Thyroid gland (tissue), 4 donors: ENCODE results near the gene BRINP1. TPM values are rescaled to one million over a fixed set of nuclear protein-coding genes. Genes with fewer than 3 reads are reported as not detected.

ENCODE experiments used
- DNase-seq, 2 donors: peaks; one replicate each; pipeline ENCODE4 v3.0.0-alpha.2; 2019
- H3K27ac ChIP-seq, 3 donors: fragments of 200-600 bp; sonication (generic); 1 replicate in 2 of 3; 2 replicates in 1 of 3; pipeline ENCODE4 v1.5.1; 2016 to 2019; ENCODE audit warnings: mild to moderate bottlenecking in 1 of 3, moderate library complexity in 1 of 3
- H3K27me3 ChIP-seq: fragments of 200-600 bp; sonication (generic); one replicate; pipeline ENCODE4 v1.5.1; 2019
- H3K36me3 ChIP-seq, 2 donors: fragments of 200-600 bp; sonication (generic); one replicate each; pipeline ENCODE4 v1.5.1; 2016 to 2019
- H3K4me1 ChIP-seq, 2 donors: fragments of 200-600 bp; sonication (generic); one replicate each; pipeline ENCODE4 v1.5.1; 2017 to 2019
- H3K4me3 ChIP-seq, 3 donors: fragments of 200-600 bp; sonication (generic); replicated peaks in 1 of 3; 1 replicate in 2 of 3; 2 replicates in 1 of 3; pipeline ENCODE4 v1.5.1; 2016; ENCODE audit warnings: mild to moderate bottlenecking in 1 of 3
- H3K9me3 ChIP-seq: fragments of 200-600 bp; sonication (generic); one replicate; pipeline ENCODE4 v1.5.1; 2017
- POLR2A ChIP-seq, 2 donors: fragments of 450-650 bp; IDR thresholded peaks; one replicate each; pipeline ENCODE4 v1.6.1; 2017; ENCODE audit warnings: antibody characterized with exemption in 2 of 2, mild to moderate bottlenecking in 2 of 2, moderate library complexity in 1 of 2
- WGBS, 2 donors: methylation state at CpG; one replicate each; pipeline ENCODE4 v1.1.5; 2017; 5-methylcytosine and 5-hydroxymethylcytosine counted together
- intact Hi-C: fragments of 100-400 bp; cut with DNase I; formaldehyde crosslinking; loops from one replicate; pipeline ENCODE4 v1.15.1; 2023
- total RNA-seq, 4 donors: library from RNA; depleted of rRNA; stranded (reverse); fragments of >200 nt; gene quantifications; one replicate each; pipeline ENCODE4 v1.2.3, GENCODE V29; 2016
- TF ChIP-seq, protein P1 (sequence below), 6 experiments: fragments of 200-600 bp in 3 of 6; fragments of 450-650 bp in 3 of 6; sonication (generic) in 3 of 6; IDR thresholded peaks; one replicate each; pipeline ENCODE4 v1.5.1; 2016 to 2019; ENCODE audit warnings: antibody characterized with exemption in 6 of 6, mild to moderate bottlenecking in 2 of 6, inconsistent platforms in 1 of 6, moderate library complexity in 1 of 6

Gene BRINP1
- total RNA-seq, 4 donors from 2014 or later: 0.67 to 1.1 (median 0.93) TPM; not detected in 1

DNA sequence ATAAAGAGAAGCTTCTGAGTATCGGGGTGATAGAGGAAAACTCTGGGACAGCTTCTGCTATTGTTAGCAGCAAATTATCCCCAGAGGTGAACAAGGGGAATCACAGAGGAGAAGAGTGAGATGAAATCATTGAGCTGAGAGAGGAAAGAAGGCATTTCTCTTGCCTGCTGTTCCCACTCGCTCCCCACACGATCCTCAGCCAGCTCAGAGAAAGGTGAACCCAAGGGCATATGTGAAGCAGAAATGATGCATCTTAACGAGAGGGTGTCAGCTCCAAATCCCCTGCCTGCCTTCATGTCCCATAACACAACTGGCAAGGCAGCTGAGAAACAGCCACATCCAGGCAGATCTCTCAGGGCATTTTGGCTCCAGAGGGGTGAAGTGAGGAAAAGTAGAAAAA is 111.6 kb downstream of the BRINP1 start:
- WGBS, 2 donors: 60 to 62% methylated on average over 4 of the region's 4 CpGs
- intact Hi-C loops: no loop called here
- Histone ChIP-seq H3K27me3 (no peaks in the 10 kb centered on the region), H3K4me3 (no peak overlapping the region), H3K4me1 (no peaks in the 10 kb centered on the region), H3K27ac (no peak overlapping the region), H3K36me3 (no peaks in the 10 kb centered on the region), H3K9me3 (no peaks in the 10 kb centered on the region)
- no peak for TF ChIP-seq POLR2A (IDR thresholded peaks at IDR 0.05)
- TF ChIP-seq, protein P1, sequence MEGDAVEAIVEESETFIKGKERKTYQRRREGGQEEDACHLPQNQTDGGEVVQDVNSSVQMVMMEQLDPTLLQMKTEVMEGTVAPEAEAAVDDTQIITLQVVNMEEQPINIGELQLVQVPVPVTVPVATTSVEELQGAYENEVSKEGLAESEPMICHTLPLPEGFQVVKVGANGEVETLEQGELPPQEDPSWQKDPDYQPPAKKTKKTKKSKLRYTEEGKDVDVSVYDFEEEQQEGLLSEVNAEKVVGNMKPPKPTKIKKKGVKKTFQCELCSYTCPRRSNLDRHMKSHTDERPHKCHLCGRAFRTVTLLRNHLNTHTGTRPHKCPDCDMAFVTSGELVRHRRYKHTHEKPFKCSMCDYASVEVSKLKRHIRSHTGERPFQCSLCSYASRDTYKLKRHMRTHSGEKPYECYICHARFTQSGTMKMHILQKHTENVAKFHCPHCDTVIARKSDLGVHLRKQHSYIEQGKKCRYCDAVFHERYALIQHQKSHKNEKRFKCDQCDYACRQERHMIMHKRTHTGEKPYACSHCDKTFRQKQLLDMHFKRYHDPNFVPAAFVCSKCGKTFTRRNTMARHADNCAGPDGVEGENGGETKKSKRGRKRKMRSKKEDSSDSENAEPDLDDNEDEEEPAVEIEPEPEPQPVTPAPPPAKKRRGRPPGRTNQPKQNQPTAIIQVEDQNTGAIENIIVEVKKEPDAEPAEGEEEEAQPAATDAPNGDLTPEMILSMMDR (IDR thresholded peaks at IDR 0.05): no peak
- no peak for DNase-seq

DNA sequence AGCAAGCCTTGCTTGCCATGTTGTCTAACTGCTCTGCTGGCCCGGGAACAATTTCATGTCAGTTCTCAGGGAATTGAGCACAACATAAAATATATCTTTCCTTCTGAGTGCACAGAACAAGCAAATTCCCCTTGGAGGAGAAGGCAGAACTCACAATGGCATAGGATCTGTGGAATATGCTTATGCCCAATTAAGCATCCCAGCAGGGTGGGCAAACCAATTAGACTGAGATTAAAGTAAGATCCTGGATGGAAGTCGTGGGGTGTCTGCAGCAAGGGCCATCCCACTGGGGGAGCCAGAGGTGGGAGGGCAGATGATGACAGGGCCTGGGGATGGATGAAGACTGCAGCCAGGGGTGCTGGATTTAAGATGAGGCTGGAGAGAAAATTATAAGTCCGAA is 114.1 kb downstream of the BRINP1 start:
- no peak for DNase-seq
- Histone ChIP-seq H3K36me3 (no peaks in the 10 kb centered on the region), H3K4me1 (no peaks in the 10 kb centered on the region), H3K9me3 (no peaks in the 10 kb centered on the region), H3K27me3 (no peaks in the 10 kb centered on the region), H3K27ac (no peak overlapping the region), H3K4me3 (no peak overlapping the region)
- 65 to 69% methylated on average over 3 of the region's 3 CpGs for whole genome bisulfite sequencing, 2 donors
- TF ChIP-seq POLR2A (IDR thresholded peaks at IDR 0.05): no peak
- TF ChIP-seq, protein P1 (IDR thresholded peaks at IDR 0.05): no peak
- intact Hi-C loops: no loop called here

DNA sequence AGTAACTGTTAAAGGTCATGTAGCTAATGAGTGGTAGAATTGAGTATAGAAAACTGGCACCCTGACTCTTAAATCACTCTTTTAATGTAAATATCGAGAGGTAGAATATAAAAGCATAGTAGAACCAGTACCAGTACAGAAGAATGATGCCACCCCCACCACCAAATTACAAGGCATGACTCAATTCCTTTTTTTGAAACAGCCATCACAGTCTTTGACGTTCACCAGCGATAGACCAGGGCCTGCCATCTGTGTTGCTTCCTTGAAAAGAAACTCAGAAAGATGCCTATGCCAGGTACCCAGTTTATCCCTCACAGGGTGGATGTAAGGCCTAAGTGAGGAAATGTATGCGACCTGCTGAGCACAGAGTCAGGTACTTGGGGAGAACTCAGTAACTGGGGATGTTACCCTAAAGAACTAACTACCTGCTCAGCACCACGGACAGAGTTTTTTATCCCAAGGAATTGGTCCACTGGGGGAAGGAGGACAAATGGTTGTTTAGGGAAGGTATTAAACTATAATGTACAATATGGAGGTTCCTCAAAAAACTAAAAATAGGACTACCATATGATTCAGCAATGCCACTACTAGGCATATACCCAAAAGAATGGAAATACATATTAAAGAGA is 116.5 kb downstream of the BRINP1 start:
- Histone ChIP-seq H3K27ac (no peak overlapping the region), H3K4me1 (no peaks in the 10 kb centered on the region), H3K9me3 (no peaks in the 10 kb centered on the region), H3K27me3 (no peaks in the 10 kb centered on the region), H3K4me3 (no peak overlapping the region), H3K36me3 (no peaks in the 10 kb centered on the region)
- no peak for DNase-seq
- TF ChIP-seq, protein P1 (IDR thresholded peaks at IDR 0.05): no peak
- TF ChIP-seq POLR2A (IDR thresholded peaks at IDR 0.05): no peak
- WGBS, 2 donors: 88 to 93% methylated on average over 5 of the region's 5 CpGs
- intact Hi-C loops: no loop called here

DNA sequence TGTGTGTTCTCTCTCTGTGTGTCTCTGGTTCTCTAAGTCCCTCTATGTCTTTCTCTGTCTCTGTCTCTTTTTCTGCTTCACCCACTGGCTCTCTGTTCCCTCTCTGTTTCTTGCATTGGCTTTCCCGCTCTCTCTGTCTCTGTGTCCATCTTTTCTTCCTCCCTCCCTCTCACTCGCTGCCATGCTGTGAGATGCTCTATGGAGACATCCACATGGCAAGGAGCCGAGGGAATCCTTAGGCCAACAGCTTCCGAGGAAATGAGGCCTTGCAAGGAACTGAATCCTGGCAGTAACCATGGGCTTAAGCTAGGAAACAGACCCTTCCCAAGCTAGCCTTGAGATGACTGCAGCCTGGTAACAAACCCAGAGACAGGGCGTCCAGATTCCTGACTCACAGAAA is 117.3 kb downstream of the BRINP1 start:
- intact Hi-C loops: no loop called here
- H3K27me3 ChIP-seq: no peaks in the 10 kb centered on the region
- H3K9me3 ChIP-seq: no peaks in the 10 kb centered on the region
- no peak for TF ChIP-seq POLR2A (IDR thresholded peaks at IDR 0.05)
- H3K27ac ChIP-seq: no peak overlapping the region
- no peak for DNase-seq
- H3K4me1 ChIP-seq: no peaks in the 10 kb centered on the region
- WGBS, 2 donors: 76 to 80% methylated on average over 5 of the region's 5 CpGs
- no peak overlapping the region for H3K4me3 ChIP-seq
- no peaks in the 10 kb centered on the region for H3K36me3 ChIP-seq

DNA sequence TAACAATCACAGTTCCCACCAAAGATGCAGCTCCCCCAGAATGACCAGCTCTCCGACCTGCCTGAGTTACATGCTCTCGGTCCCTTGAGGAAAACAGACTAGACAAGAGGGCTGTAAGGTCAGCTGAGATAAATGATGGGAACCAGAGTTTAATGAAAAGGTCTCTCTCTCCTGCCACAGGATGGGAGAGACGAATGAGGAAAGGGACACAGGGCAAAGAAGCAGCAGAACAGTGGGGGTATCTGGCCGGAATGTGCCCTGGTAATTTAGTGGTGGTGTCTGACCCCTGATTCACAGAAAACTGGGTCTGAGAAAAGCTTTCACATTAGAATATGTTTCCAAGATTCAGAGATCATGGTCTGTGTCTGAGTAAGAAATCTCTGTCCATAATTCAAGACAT is 118.5 kb downstream of the BRINP1 start:
- no peaks in the 10 kb centered on the region for H3K27me3 ChIP-seq
- H3K4me1 ChIP-seq: no peaks in the 10 kb centered on the region
- no peak overlapping the region for H3K4me3 ChIP-seq
- whole genome bisulfite sequencing, 2 donors: 76% methylated on average over 4 of the region's 4 CpGs
- TF ChIP-seq, protein P1 (IDR thresholded peaks at IDR 0.05): no peak
- no peak for TF ChIP-seq POLR2A (IDR thresholded peaks at IDR 0.05)
- intact Hi-C loops: no loop called here
- H3K9me3 ChIP-seq: no peaks in the 10 kb centered on the region
- no peak for DNase-seq
- H3K27ac ChIP-seq: no peak overlapping the region
- no peaks in the 10 kb centered on the region for H3K36me3 ChIP-seq
